ENCODE data around the gene PANX3.

Gene PANX3

DNA sequence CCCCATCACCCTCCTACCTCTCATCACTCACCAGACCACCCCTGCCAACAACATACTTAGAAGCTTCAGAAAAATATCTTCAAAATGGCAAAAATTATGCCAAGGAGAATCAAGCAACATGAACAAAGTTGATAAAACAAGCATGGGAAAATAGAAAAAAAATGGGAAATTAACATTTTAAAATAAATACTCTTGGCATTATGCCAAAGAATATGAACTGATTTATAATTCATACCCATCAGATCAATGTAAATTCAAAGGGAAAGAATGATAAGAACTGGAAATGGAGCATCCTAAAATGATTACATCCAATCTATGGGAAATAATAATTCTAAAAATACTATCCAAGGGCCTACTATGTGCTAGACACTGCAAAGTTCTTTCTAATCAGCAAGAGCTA lies 50.3 kb downstream of the PANX3 start:
- no peak for DNase-seq

DNA sequence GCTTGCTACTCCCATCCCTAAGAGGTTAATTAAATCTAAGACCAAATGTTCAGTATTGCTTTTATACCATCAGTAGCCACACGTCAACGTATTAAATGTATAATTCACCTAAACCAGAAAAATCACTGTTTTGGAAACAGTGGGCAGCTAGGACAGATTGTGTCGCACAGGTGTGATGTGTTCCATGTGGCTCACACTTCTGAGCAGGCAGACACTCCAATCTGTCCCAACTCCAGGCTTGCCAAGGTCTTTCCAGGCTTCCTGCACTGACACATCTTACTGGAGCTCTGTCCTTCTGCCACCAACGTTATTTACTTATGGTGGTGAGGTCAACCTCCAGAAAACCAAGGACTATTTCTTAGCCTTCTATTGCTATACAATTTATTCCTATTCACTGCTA lies 50.9 kb downstream of the PANX3 start:
- no peak for DNase-seq

DNA sequence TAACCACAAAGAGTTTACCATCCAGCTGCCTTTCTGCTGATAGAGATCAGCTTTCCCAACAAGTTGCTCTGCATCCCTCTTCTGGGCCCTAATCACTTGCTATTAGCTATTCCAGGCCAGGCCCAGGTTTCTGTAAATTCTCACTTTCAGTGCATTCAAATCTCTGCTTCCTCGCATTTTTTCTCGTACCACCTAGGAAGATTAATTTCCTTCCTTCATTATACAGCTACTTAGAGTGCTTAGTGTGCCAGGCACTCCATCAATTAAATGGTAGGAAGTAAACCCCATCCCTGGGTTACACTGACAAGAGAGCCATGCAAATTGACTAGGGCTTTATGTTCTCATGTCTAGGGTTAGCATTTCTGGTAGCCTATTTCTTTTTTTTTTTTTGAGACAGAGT lies 52.6 kb downstream of the PANX3 start:
- DNase-seq, result peak in 1 of 2 experiments; percentile 16

DNA sequence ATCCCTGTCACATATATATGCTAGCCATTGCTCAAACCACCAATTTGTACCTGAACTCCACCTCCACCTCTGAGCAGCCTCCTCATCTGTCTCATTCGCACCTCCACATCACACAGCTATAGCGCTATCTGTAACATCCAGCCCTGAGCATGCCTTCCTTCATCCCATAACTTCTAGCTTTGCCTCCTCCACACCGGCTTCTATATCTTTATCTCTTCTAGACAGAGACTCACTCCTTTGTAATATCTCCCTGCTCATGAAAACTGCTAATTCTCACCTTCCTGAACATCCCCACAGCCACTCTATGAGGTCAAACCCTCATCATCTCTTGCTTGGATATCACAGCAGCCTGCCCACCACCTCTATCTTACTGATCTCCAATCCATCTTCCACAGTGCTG lies 56.4 kb downstream of the PANX3 start:
- no peak for DNase-seq

DNA sequence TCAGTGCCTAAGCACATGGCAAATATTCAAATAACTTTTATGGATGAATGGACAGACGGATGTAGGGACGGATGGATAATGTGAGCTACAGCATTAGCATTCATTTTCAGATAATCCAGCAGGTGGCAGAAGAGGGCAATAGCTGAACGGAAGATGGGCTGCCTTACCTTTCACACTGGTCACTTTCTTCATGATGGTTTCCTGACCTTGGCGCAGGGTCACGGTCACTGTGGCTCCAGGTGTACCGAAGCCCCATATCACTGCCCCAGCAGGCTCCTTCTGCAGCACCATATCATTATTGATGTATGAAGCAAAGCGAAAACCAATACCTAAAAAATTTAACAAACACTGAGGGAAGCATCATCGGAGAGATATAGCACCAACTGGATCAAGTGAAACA lies 58.0 kb downstream of the PANX3 start:
- peak; percentile 86 to 93 for DNase-seq
